SK-N-SH (cell line): ENCODE measurements around the gene ARL5B.

Experiments used
- EP300 ChIP-seq, 2 experiments: IDR thresholded peaks; 2 replicates each; pipeline versions ENCODE4 v1.4.0 to v1.6.1; 2012; ENCODE audit warnings: borderline replicate concordance in 1 of 2, low read depth in 1 of 2, low read length in 1 of 2
- EZH2phosphoT487 ChIP-seq: fragments of 200-600 bp; sonication (generic); IDR thresholded peaks from 2 replicates; pipeline ENCODE4 v1.6.1; 2017; ENCODE audit warnings: low read depth, mixed run types, mild to moderate bottlenecking, antibody characterized with exemption, moderate library complexity, borderline replicate concordance
- FOXJ3 ChIP-seq: sonication (generic); formaldehyde crosslinking; IDR thresholded peaks from 2 replicates; pipeline ENCODE4 v1.5.1; 2020; ENCODE audit warnings: mild to moderate bottlenecking, missing genetic modification reagents
- JUND ChIP-seq: IDR thresholded peaks from 2 replicates; pipeline ENCODE4 v1.4.0; 2012
- NRF1 ChIP-seq: IDR thresholded peaks from 2 replicates; pipeline ENCODE4 v1.6.1; 2012; ENCODE audit warnings: low read depth, mild to moderate bottlenecking, low read length
- RAD21 ChIP-seq: IDR thresholded peaks from 2 replicates; pipeline ENCODE4 v1.6.1; 2012; ENCODE audit warnings: mild to moderate bottlenecking, low read length
- TF ChIP-seq, protein P1 (sequence below): fragments of 200-600 bp; sonication (generic); IDR thresholded peaks from 2 replicates; pipeline ENCODE4 v1.6.1; 2017; ENCODE audit warnings: antibody characterized with exemption, mild to moderate bottlenecking, moderate library complexity
- TF ChIP-seq, protein P2 (sequence below): IDR thresholded peaks from 2 replicates; pipeline ENCODE4; 2012

DNA sequence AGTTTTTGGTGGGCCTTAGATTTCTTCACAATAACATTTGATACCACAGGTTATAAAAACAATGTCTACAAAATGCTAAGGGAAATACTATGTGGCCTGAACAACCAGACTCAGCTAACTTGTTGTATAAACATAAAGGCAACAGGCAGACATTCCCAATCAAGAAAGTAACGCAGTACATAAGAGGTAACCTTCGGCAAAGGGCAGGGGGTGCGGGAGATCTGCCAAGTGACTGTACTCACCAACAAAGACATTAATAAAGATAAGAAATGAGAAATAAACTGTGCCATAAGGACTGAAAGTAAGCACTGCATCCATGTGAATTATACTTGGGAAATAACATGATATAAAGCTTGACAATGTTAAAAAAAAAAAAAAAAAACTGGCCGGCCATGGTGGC, 23.2 kb upstream of the ARL5B start:
- TF ChIP-seq, protein P1, sequence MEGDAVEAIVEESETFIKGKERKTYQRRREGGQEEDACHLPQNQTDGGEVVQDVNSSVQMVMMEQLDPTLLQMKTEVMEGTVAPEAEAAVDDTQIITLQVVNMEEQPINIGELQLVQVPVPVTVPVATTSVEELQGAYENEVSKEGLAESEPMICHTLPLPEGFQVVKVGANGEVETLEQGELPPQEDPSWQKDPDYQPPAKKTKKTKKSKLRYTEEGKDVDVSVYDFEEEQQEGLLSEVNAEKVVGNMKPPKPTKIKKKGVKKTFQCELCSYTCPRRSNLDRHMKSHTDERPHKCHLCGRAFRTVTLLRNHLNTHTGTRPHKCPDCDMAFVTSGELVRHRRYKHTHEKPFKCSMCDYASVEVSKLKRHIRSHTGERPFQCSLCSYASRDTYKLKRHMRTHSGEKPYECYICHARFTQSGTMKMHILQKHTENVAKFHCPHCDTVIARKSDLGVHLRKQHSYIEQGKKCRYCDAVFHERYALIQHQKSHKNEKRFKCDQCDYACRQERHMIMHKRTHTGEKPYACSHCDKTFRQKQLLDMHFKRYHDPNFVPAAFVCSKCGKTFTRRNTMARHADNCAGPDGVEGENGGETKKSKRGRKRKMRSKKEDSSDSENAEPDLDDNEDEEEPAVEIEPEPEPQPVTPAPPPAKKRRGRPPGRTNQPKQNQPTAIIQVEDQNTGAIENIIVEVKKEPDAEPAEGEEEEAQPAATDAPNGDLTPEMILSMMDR: no peak
- TF ChIP-seq JUND: no peak
- TF ChIP-seq, protein P2, sequence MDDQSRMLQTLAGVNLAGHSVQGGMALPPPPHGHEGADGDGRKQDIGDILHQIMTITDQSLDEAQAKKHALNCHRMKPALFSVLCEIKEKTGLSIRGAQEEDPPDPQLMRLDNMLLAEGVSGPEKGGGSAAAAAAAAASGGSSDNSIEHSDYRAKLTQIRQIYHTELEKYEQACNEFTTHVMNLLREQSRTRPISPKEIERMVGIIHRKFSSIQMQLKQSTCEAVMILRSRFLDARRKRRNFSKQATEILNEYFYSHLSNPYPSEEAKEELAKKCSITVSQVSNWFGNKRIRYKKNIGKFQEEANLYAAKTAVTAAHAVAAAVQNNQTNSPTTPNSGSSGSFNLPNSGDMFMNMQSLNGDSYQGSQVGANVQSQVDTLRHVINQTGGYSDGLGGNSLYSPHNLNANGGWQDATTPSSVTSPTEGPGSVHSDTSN: no peak
- TF ChIP-seq NRF1: no peak
- no peak for TF ChIP-seq EZH2phosphoT487
- no peak for TF ChIP-seq EP300 (IDR thresholded peaks at IDR 0.05; ENCODE audit: borderline replicate concordance in 1 of 2, low read depth in 1 of 2, low read length in 1 of 2)
- no peak for TF ChIP-seq RAD21
- no peak for TF ChIP-seq FOXJ3 (CRISPR knock-in tag)
